Jurkat, Clone E6-1 (cell line): Measurements from ENCODE around the gene WWOX.

Source experiments
- DNase-seq: peaks from one replicate; pipeline ENCODE4 v3.0.0-alpha.2; 2011; ENCODE audit warnings: low read depth, low spot score
- H3K4me3 ChIP-seq: 2 replicates; pipeline ENCODE4 v1.5.1; 2011; ENCODE audit warnings: mild to moderate bottlenecking, low read length, control low read depth, moderate library complexity

The WWOX gene

DNA sequence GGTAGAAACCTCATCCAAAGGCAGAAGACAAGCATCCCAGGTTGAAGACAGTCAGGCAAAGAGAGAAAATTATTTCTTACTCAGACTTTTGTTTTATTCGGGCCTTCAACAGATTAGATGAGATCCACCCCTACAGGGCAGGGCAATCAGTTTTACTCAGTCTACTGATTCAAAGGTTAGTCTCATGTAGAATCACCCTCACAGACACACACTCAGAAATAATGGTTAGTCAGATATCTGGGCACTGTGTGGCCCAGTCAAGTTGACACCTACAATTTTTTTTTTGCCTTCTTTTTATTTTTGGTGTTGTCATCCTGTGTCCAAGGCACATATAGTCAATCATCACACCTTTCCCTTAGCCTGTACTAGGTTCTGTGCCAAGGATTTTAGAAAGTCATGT, 729.8 kb downstream of the WWOX start:
- no peak for DNase-seq
- no peak overlapping the region for H3K4me3 ChIP-seq

- no peak overlapping the region for H3K4me3 ChIP-seq
These were observed 731.1 kb downstream of the WWOX start for GRCh38 chr16:78830599-78830998.

DNA sequence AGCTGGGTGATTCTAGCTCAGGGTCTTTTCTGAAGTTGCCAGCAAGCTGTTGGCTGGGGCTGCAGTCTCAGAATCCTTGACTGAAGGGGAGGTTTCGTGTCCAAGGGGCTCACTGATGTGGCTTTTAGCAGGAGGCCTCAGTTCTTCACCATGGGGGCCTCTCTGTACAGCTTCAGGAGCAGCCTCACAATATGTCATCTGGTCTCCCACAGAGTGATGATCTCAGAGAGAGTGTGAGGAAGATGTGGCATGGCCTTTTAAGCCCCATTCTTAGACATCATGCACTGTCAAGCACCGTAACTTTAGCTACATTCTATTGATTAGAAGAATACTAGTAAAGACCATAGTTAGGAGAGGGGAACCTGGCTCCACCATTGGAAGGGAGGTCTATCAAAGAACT, 732.6 kb downstream of the WWOX start:
- no peak for DNase-seq
- no peak overlapping the region for H3K4me3 ChIP-seq

More at GRCh38 chr16:78830599-78830998, 731.1 kb downstream of the WWOX start:
- DNase-seq = no peak

- no peak overlapping the region for H3K4me3 ChIP-seq
- DNase-seq = no peak
These were observed 737.5 kb downstream of the WWOX start for GRCh38 chr16:78836802-78837491.

DNA sequence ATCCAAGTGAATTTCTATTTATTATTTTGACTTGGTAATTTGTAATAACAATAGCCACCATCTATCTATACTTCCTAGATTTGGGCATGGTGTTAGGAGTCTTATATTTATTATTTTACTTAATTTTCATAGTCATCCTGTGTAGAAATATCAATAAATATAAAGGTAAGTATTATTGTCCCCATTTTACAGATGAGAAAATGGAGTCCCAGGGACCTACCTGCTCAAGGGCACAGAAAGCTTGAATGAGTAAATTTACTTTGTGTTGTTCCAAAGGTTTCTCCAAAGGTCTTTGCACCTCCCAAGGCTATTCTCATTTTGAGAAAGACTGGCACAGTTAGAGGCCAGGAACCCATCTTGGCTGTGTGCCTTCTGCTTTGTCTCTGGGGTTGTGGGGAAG, 738.3 kb downstream of the WWOX start:
- no peak overlapping the region for H3K4me3 ChIP-seq
- no peak for DNase-seq

- no peak overlapping the region for H3K4me3 ChIP-seq
- DNase-seq = no peak
These were observed 738.8 kb downstream of the WWOX start for GRCh38 chr16:78838276-78838675.

DNA sequence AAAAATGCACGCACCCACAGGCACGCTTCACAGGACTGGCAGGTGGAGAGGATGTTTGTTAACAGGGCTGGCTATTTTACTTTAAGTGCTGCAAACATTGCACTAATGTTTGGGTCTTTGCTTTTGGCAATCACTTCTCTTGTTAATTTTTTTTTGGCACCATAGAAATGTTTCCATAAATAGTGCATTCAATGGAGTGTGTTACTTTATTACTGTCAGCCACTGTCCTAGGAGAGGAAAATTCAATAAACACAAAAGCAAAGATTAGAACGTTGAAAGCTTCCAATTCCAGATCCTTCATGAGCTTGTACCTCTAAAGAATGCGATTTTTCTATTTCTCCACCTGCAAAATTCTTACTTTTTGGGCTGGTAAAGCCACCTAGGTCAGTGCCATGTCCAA, 743.5 kb downstream of the WWOX start:
- no peak for DNase-seq
- H3K4me3 ChIP-seq = no peak overlapping the region

DNA sequence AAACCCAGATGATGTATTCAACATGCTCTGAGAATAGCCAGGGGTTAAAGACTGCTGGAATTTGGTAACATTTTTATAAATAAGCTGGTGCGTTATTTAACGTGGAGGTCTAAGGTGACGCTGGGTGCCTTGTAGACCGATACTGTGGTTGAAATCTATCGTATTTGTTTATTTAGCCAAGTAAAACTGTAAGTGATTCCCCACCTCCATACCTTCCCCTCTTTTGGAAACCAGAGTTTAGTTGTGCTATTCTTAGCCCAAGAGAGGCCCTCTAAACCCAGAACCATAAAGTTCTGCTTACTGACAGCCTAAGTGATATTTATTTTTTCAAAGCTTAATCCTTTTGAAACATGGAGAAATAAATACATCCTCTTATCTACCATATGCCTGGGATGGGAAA, 744.5 kb downstream of the WWOX start:
- H3K4me3 ChIP-seq = no peak overlapping the region
- DNase-seq = no peak

- no peak for DNase-seq
- no peak overlapping the region for H3K4me3 ChIP-seq
These were observed 745.2 kb downstream of the WWOX start for GRCh38 chr16:78844682-78845081.

DNA sequence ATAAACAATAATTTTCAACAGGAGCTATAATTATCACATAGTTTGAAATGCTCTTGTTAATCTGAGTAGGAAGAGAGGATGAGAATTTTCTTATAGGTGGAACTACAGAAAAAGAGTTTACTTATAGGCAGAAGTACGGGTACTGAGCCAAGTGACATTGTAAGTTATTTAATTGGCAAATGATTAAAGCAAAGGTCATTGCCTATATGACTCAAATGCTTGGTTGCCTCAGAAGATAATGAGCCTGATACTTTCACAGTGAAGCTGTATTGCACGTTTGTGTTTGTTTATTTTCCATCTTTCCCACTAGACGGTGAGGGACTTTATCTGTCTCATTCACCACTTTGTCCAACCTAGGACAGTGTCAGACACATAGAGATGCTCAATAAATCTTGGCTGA, 751.8 kb downstream of the WWOX start:
- no peak overlapping the region for H3K4me3 ChIP-seq
- no peak for DNase-seq

- no peak for DNase-seq
- no peak overlapping the region for H3K4me3 ChIP-seq
These were observed 752.7 kb downstream of the WWOX start for GRCh38 chr16:78852081-78852635.

- DNase-seq = no peak
- no peak overlapping the region for H3K4me3 ChIP-seq
These were observed 762.6 kb downstream of the WWOX start for GRCh38 chr16:78862022-78862421.

- DNase-seq = no peak
These were observed 767.1 kb downstream of the WWOX start for GRCh38 chr16:78866521-78866920.

DNA sequence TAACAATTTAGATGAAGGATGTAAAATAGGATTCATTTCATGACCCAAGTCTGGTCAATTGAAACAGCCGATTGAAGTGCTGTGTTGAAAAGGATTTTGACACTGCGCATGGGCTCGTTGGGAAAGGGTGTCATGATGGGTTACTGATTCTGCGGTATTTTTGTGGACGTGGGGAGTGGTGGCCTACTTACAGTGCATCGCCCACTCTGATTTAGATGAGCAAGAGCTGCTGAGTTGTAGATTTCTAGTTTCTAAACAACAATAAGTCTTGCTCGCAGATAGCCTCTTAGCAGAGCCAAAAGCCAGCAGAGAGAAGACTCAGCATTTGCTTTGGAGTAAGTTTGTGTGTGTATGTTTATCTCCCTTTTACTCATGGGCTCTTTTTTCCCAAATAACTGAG, 770.0 kb downstream of the WWOX start:
- DNase-seq = no peak
- H3K4me3 ChIP-seq = no peak overlapping the region

More at GRCh38 chr16:78866521-78866920, 767.1 kb downstream of the WWOX start:
- H3K4me3 ChIP-seq = no peak overlapping the region

GRCh38 chr16:78871241-78871640, 771.8 kb downstream of the WWOX start:
- no peak for DNase-seq
- no peak overlapping the region for H3K4me3 ChIP-seq

DNA sequence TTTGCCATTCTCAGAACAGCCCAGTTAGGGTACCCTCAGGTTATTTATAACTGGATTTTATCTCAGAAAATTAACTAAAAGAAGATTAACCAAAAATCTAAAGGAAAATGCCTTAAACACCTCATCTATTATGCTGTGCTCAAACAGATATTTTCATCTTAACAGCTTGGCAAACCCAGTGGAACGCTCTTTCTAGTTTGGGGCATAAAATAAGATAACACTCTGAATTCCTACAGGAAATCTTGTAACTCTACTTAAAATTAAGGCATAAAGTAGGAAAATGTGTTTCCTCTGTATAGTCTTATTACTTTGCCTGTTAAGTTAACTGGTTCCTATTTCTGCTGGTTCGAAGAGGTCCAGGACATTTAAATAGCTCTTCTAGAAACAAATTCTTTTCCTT, 777.2 kb downstream of the WWOX start:
- no peak for DNase-seq
- no peak overlapping the region for H3K4me3 ChIP-seq

DNA sequence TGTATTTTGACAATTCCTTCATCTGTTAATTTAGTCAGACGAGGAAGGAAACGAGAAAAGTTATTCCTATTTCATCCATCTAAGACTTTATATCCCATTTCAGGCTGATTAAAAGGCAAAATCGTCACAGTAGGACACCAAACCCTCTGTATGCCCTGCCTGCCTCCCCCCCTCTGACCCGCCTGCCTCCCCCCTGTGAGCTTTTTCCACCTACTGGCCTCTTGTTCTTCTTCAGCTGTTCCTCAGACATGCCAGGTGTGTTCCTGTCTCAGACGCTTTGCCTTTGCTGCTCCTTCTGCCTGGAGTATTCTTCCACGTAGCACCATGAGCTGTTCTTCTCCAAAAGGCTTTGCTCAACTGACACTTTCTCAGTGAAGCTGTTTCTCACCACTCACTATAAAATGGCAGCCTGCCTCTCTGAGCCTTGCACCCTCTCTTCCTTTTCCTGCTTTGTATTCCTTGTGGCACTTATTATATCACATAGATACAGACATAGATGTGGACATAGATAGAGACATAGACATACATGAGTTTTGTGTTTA, 777.7 kb downstream of the WWOX start:
- DNase-seq = no peak
- H3K4me3 ChIP-seq = no peak overlapping the region

DNA sequence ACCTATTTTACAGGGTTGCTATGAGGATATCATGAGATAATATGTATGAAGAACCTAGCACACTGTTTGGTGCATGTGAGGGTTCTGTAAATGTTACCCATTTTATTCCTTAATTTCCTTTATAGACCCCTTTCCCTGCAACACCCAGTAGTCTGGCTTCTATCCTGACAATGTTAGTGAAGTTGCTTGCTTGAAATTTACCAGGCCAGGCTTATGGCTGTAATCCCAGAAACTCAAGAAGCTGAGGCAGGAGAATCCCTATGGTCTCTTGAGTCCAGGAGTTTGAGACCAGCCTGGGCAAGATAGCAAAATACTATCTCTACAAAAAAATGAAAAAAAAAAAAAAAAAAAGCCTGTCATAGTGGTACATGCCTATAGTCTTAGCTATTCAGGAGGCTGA, 779.1 kb downstream of the WWOX start:
- no peak overlapping the region for H3K4me3 ChIP-seq
- no peak for DNase-seq

- no peak overlapping the region for H3K4me3 ChIP-seq
- no peak for DNase-seq
These were observed 779.6 kb downstream of the WWOX start for GRCh38 chr16:78879011-78879410.

DNA sequence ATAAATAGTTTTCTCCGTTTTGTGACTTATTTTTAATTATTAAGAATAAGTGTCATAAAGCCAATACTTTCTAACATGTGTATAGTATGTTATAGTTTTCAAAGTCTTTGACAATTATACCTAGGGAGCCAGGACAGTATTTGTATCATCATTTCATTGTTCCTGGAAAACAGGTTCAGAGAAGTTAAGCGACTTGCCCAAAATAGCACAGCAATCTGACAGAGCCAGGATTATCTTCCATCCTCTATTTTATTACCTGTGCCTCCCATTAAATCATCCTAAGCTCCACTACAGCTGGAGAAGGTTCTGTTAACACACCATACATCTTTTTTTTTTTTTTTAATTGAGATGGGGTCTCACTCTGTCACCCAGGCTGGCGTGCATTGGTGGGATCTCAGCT, 782.7 kb downstream of the WWOX start:
- DNase-seq = no peak
- H3K4me3 ChIP-seq = no peak overlapping the region

DNA sequence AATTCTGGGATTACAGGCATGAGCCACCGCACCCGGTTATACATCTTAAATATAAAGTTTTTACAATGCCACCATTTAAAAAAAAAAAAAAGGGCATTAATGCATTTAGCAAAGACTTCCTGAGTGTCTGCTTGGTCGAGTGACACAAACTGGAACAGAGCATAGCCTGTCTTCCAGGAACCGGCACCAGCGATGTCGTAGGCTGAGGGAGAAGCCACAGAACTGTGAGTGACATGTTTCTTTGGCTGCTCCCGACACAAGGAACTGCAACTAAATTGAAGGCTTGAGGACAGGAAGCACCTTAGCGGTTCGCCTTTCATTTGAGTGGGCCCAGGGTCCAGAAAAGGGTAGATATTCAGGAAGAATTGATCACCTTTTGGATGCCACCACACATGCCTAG, 783.3 kb downstream of the WWOX start:
- DNase-seq = no peak
- H3K4me3 ChIP-seq = no peak overlapping the region
